Astrocyte (in vitro differentiated cells and primary cell): ENCODE data around the gene PKP4. TPM values are rescaled to one million over a fixed set of nuclear protein-coding genes. Genes with fewer than 3 reads are reported as not detected.

Experiments
- DNase-seq: peaks from one replicate; pipeline ENCODE4 v3.0.0-alpha.2; 2010; ENCODE audit warnings: low read depth
- FAIRE-seq: peaks from 2 replicates; lab custom pipeline; 2011; peaks lifted over from hg19 to GRCh38; lab: Jason Lieb, UNC
- H2AFZ ChIP-seq: 2 replicates; pipeline ENCODE4 v1.6.0; 2012; ENCODE audit warnings: low read depth, low read length, inconsistent platforms
- H3K27ac ChIP-seq: 2 replicates; pipeline ENCODE4 v1.5.1; 2011; ENCODE audit warnings: low read depth, low read length, inconsistent platforms
- H3K27me3 ChIP-seq: 2 replicates; pipeline ENCODE4 v1.6.0; 2011; ENCODE audit warnings: low read length, inconsistent platforms; ENCODE audit not compliant: insufficient read depth
- H3K36me3 ChIP-seq: 2 replicates; pipeline ENCODE4 v1.5.1; 2011; ENCODE audit warnings: low read length, inconsistent platforms; ENCODE audit not compliant: insufficient read depth
- H3K4me1 ChIP-seq: 2 replicates; pipeline ENCODE4 v1.5.1; 2011; ENCODE audit warnings: low read length, inconsistent platforms; ENCODE audit not compliant: insufficient read depth
- H3K4me2 ChIP-seq: 2 replicates; pipeline ENCODE4 v1.6.0; 2012; ENCODE audit warnings: low read length, inconsistent platforms
- H3K4me3 ChIP-seq: 2 replicates; pipeline ENCODE4 v1.5.1; 2011; ENCODE audit warnings: low read depth, mild to moderate bottlenecking, low read length, inconsistent platforms; ENCODE audit not compliant: insufficient read depth
- H3K79me2 ChIP-seq: 2 replicates; pipeline ENCODE4 v1.6.0; 2012; ENCODE audit warnings: mild to moderate bottlenecking, low read length, inconsistent platforms; ENCODE audit not compliant: insufficient read depth
- H3K9ac ChIP-seq: 2 replicates; pipeline ENCODE4 v1.6.0; 2012; ENCODE audit warnings: mild to moderate bottlenecking, low read length, inconsistent platforms
- H3K9me3 ChIP-seq: 2 replicates; pipeline ENCODE4 v1.5.1; 2012; ENCODE audit warnings: low read depth, mild to moderate bottlenecking, low read length, inconsistent platforms; ENCODE audit not compliant: insufficient read depth
- H4K20me1 ChIP-seq: 2 replicates; pipeline ENCODE4 v1.6.0; 2012; ENCODE audit warnings: low read length, inconsistent platforms; ENCODE audit not compliant: insufficient read depth
- H3K27ac Mint-ChIP-seq: one replicate; pipeline ENCODE4 v1.8.0; 2021; ENCODE audit warnings: mild to moderate bottlenecking, mixed read lengths; ENCODE audit not compliant: unreplicated experiment
- H3K27me3 Mint-ChIP-seq: one replicate; pipeline ENCODE4 v1.8.0; 2021; ENCODE audit warnings: low read depth, mixed read lengths; ENCODE audit not compliant: unreplicated experiment
- H3K36me3 Mint-ChIP-seq: one replicate; pipeline ENCODE4 v1.8.0; 2021; ENCODE audit warnings: low read depth, mixed read lengths; ENCODE audit not compliant: unreplicated experiment
- H3K4me1 Mint-ChIP-seq: one replicate; pipeline ENCODE4 v1.8.0; 2021; ENCODE audit warnings: low read depth, mixed read lengths; ENCODE audit not compliant: unreplicated experiment
- H3K4me3 Mint-ChIP-seq: one replicate; pipeline ENCODE4 v1.8.0; 2021; ENCODE audit warnings: mild to moderate bottlenecking, moderate library complexity, mixed read lengths; ENCODE audit not compliant: unreplicated experiment
- H3K9me3 Mint-ChIP-seq: one replicate; pipeline ENCODE4 v1.8.0; 2021; ENCODE audit warnings: mild to moderate bottlenecking, mixed read lengths; ENCODE audit not compliant: unreplicated experiment
- EZH2 ChIP-seq: IDR thresholded peaks from 2 replicates; pipeline ENCODE4 v1.6.1; 2012; ENCODE audit warnings: mild to moderate bottlenecking, low read length, inconsistent platforms; ENCODE audit not compliant: insufficient read depth
- total RNA-seq: library from RNA; stranded (reverse); gene quantifications from 2 replicates; pipeline ENCODE4 v1.2.1, GENCODE V29; 2021
- TF ChIP-seq, protein P1 (sequence below): IDR thresholded peaks from 2 replicates; pipeline ENCODE4 v1.5.1; 2011; ENCODE audit warnings: low read depth, mild to moderate bottlenecking, inconsistent platforms, low read length, moderate library complexity; ENCODE audit not compliant: insufficient read depth

Gene PKP4
- total RNA-seq, 1 donor from 2014 or later, result 38.4 TPM

GRCh38 chr2:158659483-158659882, 202.7 kb downstream of the PKP4 start:
- H3K9me3 ChIP-seq, result no peaks in the 10 kb centered on the region
- Mint-ChIP-seq H3K27me3 (no peaks in the 10 kb centered on the region), H3K9me3 (peaks cover 2% of the 10 kb centered on the region), H3K4me3 (no peak overlapping the region), H3K4me1 (peaks cover 12% of the 10 kb centered on the region), H3K36me3 (no peaks in the 10 kb centered on the region), H3K27ac (no peak overlapping the region)
- no peaks in the 10 kb centered on the region for H3K79me2 ChIP-seq
- DNase-seq, result peak; percentile 11
- H3K4me2 ChIP-seq, result no peak overlapping the region
- no peak overlapping the region for H3K9ac ChIP-seq
- H3K27ac ChIP-seq, result no peak overlapping the region
- H4K20me1 ChIP-seq, result no peaks in the 10 kb centered on the region
- no peak for FAIRE-seq
- H3K27me3 ChIP-seq, result no peaks in the 10 kb centered on the region
- no peaks in the 10 kb centered on the region for H3K36me3 ChIP-seq
- H2AFZ ChIP-seq, result no peak overlapping the region
- TF ChIP-seq EZH2, result no peak
- TF ChIP-seq, protein P1, sequence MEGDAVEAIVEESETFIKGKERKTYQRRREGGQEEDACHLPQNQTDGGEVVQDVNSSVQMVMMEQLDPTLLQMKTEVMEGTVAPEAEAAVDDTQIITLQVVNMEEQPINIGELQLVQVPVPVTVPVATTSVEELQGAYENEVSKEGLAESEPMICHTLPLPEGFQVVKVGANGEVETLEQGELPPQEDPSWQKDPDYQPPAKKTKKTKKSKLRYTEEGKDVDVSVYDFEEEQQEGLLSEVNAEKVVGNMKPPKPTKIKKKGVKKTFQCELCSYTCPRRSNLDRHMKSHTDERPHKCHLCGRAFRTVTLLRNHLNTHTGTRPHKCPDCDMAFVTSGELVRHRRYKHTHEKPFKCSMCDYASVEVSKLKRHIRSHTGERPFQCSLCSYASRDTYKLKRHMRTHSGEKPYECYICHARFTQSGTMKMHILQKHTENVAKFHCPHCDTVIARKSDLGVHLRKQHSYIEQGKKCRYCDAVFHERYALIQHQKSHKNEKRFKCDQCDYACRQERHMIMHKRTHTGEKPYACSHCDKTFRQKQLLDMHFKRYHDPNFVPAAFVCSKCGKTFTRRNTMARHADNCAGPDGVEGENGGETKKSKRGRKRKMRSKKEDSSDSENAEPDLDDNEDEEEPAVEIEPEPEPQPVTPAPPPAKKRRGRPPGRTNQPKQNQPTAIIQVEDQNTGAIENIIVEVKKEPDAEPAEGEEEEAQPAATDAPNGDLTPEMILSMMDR, result no peak
- no peak overlapping the region for H3K4me3 ChIP-seq
- H3K4me1 ChIP-seq, result no peaks in the 10 kb centered on the region

- Histone ChIP-seq H2AFZ (no peak overlapping the region), H3K9me3 (no peaks in the 10 kb centered on the region), H4K20me1 (no peaks in the 10 kb centered on the region), H3K4me2 (no peak overlapping the region), H3K27ac (no peak overlapping the region), H3K27me3 (no peaks in the 10 kb centered on the region), H3K4me3 (no peak overlapping the region), H3K4me1 (peaks cover 7% of the 10 kb centered on the region), H3K36me3 (no peaks in the 10 kb centered on the region), H3K79me2 (no peaks in the 10 kb centered on the region), H3K9ac (no peak overlapping the region)
- no peak for DNase-seq
- Mint-ChIP-seq H3K4me1 (peaks cover 15% of the 10 kb centered on the region), H3K36me3 (no peaks in the 10 kb centered on the region), H3K9me3 (peaks cover 2% of the 10 kb centered on the region), H3K27me3 (no peaks in the 10 kb centered on the region), H3K27ac (no peak overlapping the region), H3K4me3 (no peak overlapping the region)
- no peak for FAIRE-seq
- TF ChIP-seq, protein P1, result no peak
- TF ChIP-seq EZH2, result no peak
Measured at GRCh38 chr2:158661231-158661630, 204.5 kb downstream of the PKP4 start.

DNA sequence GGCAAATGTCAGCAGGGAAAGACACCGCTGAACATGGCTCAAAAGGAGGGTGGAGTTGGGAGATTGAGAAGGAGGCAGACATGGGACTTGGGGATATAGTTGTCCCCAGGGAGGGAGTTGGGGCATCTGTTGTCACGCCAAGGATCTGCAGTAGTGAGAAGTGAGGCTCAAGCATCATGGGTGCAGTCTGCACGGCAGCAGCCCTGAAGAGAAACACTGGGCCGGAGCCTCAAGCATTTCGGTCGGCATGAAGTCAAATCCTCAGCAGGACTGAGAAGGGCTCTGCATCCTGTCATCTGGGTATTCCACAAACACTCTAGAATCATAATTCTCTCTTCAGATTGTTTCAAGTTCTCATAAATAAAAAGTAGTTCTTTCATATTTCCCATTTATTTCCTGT, 205.7 kb downstream of the PKP4 start:
- no peak overlapping the region for H3K27ac Mint-ChIP-seq

More for the DNA sequence above, 205.7 kb downstream of the PKP4 start:
- H3K9ac ChIP-seq, result no peak overlapping the region
- H3K27ac ChIP-seq, result no peak overlapping the region
- no peak for FAIRE-seq
- Mint-ChIP-seq H3K4me1 (peaks cover 16% of the 10 kb centered on the region), H3K9me3 (peaks cover 2% of the 10 kb centered on the region), H3K4me3 (no peak overlapping the region), H3K27me3 (no peaks in the 10 kb centered on the region), H3K36me3 (peaks cover 4% of the 10 kb centered on the region)
- H3K9me3 ChIP-seq, result no peaks in the 10 kb centered on the region
- H3K4me2 ChIP-seq, result no peak overlapping the region
- no peak overlapping the region for H2AFZ ChIP-seq
- H3K4me3 ChIP-seq, result no peak overlapping the region
- no peaks in the 10 kb centered on the region for H3K79me2 ChIP-seq
- no peak for DNase-seq
- no peaks in the 10 kb centered on the region for H3K27me3 ChIP-seq
- no peaks in the 10 kb centered on the region for H3K36me3 ChIP-seq
- no peaks in the 10 kb centered on the region for H4K20me1 ChIP-seq
- H3K4me1 ChIP-seq, result peaks cover 13% of the 10 kb centered on the region
- no peak for TF ChIP-seq EZH2
- TF ChIP-seq, protein P1, result no peak
